K562 (cell line): Measurements from ENCODE around the gene CATSPER4. TPM values are rescaled to one million over a fixed set of nuclear protein-coding genes. Genes with fewer than 3 reads are reported as not detected.

ENCODE experiments used
- C11orf30 ChIP-seq: fragments of 450-650 bp; IDR thresholded peaks from 2 replicates; pipeline ENCODE4 v1.6.1; 2016; ENCODE audit warnings: low read depth, mild to moderate bottlenecking
- COPS2 ChIP-seq: fragments of 450-650 bp; conservative IDR thresholded peaks from 2 replicates; pipeline ENCODE4 v1.6.1; 2016; ENCODE audit warnings: mild to moderate bottlenecking, moderate library complexity
- ESRRB ChIP-seq: fragments of 250-450 bp; sonication (Bioruptor Pico); IDR thresholded peaks from 2 replicates; pipeline ENCODE4 v1.5.0; 2020; ENCODE audit warnings: mild to moderate bottlenecking, moderate library complexity, borderline replicate concordance
- FOXA3 ChIP-seq, 2 experiments: fragments of 450-650 bp in 1 of 2; sonication (generic) in 1 of 2; formaldehyde crosslinking; IDR thresholded peaks in 1 of 2; conservative IDR thresholded peaks in 1 of 2; 2 replicates each; pipeline versions ENCODE4 v1.4.0 to v1.8.0; 2020 to 2022; ENCODE audit warnings: mild to moderate bottlenecking in 2 of 2, missing genetic modification reagents in 1 of 2
- KDM1A ChIP-seq, 2 experiments: fragments of 450-650 bp; IDR thresholded peaks; 2 replicates each; pipeline ENCODE4 v1.6.1; 2016; ENCODE audit warnings: mild to moderate bottlenecking in 2 of 2
- MAFK ChIP-seq: IDR thresholded peaks from 2 replicates; pipeline ENCODE4 v1.6.1; 2011; ENCODE audit warnings: low read length, improper control_type of control experiment
- MBD1 ChIP-seq: fragments of 250-450 bp; sonication (Bioruptor Pico); IDR thresholded peaks from 2 replicates; pipeline ENCODE4 v1.8.0; 2022; ENCODE audit warnings: inconsistent platforms
- NR0B1 ChIP-seq: fragments of 450-650 bp; IDR thresholded peaks from one replicate; pipeline ENCODE4 v1.6.1; 2018; ENCODE audit warnings: mild to moderate bottlenecking, moderate library complexity; ENCODE audit not compliant: partially characterized antibody
- RREB1 ChIP-seq: fragments of 250-450 bp; sonication (Bioruptor Pico); IDR thresholded peaks from 2 replicates; pipeline ENCODE4 v1.4.0; 2020
- SETDB1 ChIP-seq: IDR thresholded peaks from one replicate; pipeline ENCODE4 v1.6.1; 2012; ENCODE audit warnings: low read length, control low read depth, inconsistent platforms
- SRSF1 ChIP-seq: fragments of 200-400 bp; formaldehyde crosslinking; IDR thresholded peaks from 2 replicates; pipeline ENCODE4 v1.6.1; 2017; ENCODE audit warnings: mild to moderate bottlenecking, low read depth, low read length, moderate library complexity
- TFAP4 ChIP-seq: sonication (generic); formaldehyde crosslinking; IDR thresholded peaks from 2 replicates; pipeline ENCODE4 v1.8.0; 2022; ENCODE audit warnings: missing genetic modification reagents, mild to moderate bottlenecking, moderate library complexity, borderline replicate concordance
- TRIM24 ChIP-seq, 2 experiments: fragments of 450-650 bp; IDR thresholded peaks; 2 replicates each; pipeline ENCODE4 v1.6.1; 2016
- ZBTB1 ChIP-seq: sonication (generic); formaldehyde crosslinking; IDR thresholded peaks from 2 replicates; pipeline ENCODE4 v1.8.1; 2023; ENCODE audit warnings: missing genetic modification reagents, low read depth, mild to moderate bottlenecking, borderline replicate concordance
- ZFP30 ChIP-seq: fragments of 250-450 bp; sonication (Bioruptor Pico); IDR thresholded peaks from 2 replicates; pipeline ENCODE4 v1.8.0; 2022; ENCODE audit warnings: moderate library complexity, mild to moderate bottlenecking, inconsistent platforms, borderline replicate concordance
- ZNF3 ChIP-seq: fragments of 250-450 bp; sonication (Bioruptor Pico); IDR thresholded peaks from 2 replicates; pipeline ENCODE4 v1.5.0; 2021; ENCODE audit warnings: mild to moderate bottlenecking, moderate library complexity
- ZNF75A ChIP-seq: fragments of 450-650 bp; formaldehyde crosslinking; IDR thresholded peaks from 2 replicates; pipeline ENCODE4 v1.4.0; 2020; ENCODE audit warnings: mild to moderate bottlenecking
- ZNF830 ChIP-seq: fragments of 250-450 bp; sonication (Bioruptor Pico); IDR thresholded peaks from 2 replicates; pipeline ENCODE4 v1.5.0; 2021; ENCODE audit warnings: mild to moderate bottlenecking
- polyA plus RNA-seq, 8 experiments: library from polyadenylated mRNA; depleted of rRNA in 4 of 8; stranded (reverse) in 5 of 8; unstranded in 3 of 8; fragments of >200 nt; fragmentation: Nextera tagmentation in 2 of 8; fragmentation: Illumina TruSeq in 1 of 8; extraction: Ambion mirVana in 2 of 8; extraction: Trizol in 1 of 8; gene quantifications; 2 replicates each; pipeline versions ENCODE4 v1.2.1 to v1.2.3, GENCODE V29; 2011 to 2014; ENCODE audit warnings: inconsistent platforms in 1 of 8, missing spikeins in 1 of 8
- total RNA-seq, 7 experiments: library from RNA; depleted of rRNA in 6 of 7; stranded (reverse); fragments of >200 nt in 6 of 7; fragmentation: Illumina TruSeq in 2 of 7; extraction: Trizol in 2 of 7; gene quantifications; 2 replicates each; pipeline versions ENCODE4 v1.2.1 to v1.2.3, GENCODE V29; 2011 to 2021; ENCODE audit warnings: low replicate concordance in 1 of 7

Gene CATSPER4
- total and polyA plus RNA-seq, 9 of the 15 experiments (the other 6 are each of a cell fraction or from before 2014, with no cell fraction given) = 0.04 to 0.13 TPM; not detected in 7

- TF ChIP-seq SRSF1 = no peak
- TF ChIP-seq C11orf30 = 0 out of 2 replicates have a peak, but pooled peaks have one; percentile 28
- no peak for TF ChIP-seq ESRRB (CRISPR knock-in tag)
- TF ChIP-seq COPS2 = no peak
- TF ChIP-seq ZFP30 = no peak
- TF ChIP-seq ZNF830 = no peak
- no peak for TF ChIP-seq SETDB1
- no peak for TF ChIP-seq TRIM24 (IDR thresholded peaks at IDR 0.05)
- TF ChIP-seq ZNF3 (CRISPR knock-in tag) = no peak
- TF ChIP-seq ZNF75A = no peak
- TF ChIP-seq TFAP4 = peak; percentile 51
- peak; percentile 25 to 44; a peak in 3 of 4 replicates for TF ChIP-seq KDM1A (IDR thresholded peaks at IDR 0.05)
- TF ChIP-seq ZBTB1 (CRISPR knock-in tag) = no peak
- TF ChIP-seq NR0B1 = no peak
- TF ChIP-seq MBD1 = no peak
- TF ChIP-seq RREB1 (CRISPR knock-in tag) = no peak
- TF ChIP-seq FOXA3 (CRISPR knock-in tag; conservative IDR thresholded peaks at IDR 0.05 in 1 of 2, IDR thresholded peaks at IDR 0.05 in 1 of 2) = peak in 1 of 2 experiments; percentile 10; a peak in 1 of 4 replicates
- no peak for TF ChIP-seq MAFK
These were observed 25.2 kb upstream of the CATSPER4 start (continued) for GRCh38 chr1:26164861-26165842.
